ENCODE data around the gene SLC10A2. TPM values are rescaled to one million over a fixed set of nuclear protein-coding genes. Genes with fewer than 3 reads are reported as not detected.

SLC10A2 gene
- total and polyA plus RNA-seq, 3 experiments from 2014 or later = not detected

GRCh38 chr13:102999499-102999898 is 66.7 kb downstream of the SLC10A2 start:
- no peak overlapping the region for H3K27ac Mint-ChIP-seq
- ChIA-PET POLR2A (no interaction called here), CTCF (no interaction called here)
- DNase-seq = no peak
- Histone ChIP-seq H3K4me1 (ENCODE audit: insufficient read depth, low read length) (no peaks in the 10 kb centered on the region), H3K36me3 (ENCODE audit: insufficient read depth, low read length) (no peaks in the 10 kb centered on the region), H3K27me3 (ENCODE audit: insufficient read depth, low read length, poor library complexity, severe bottlenecking) (no peaks in the 10 kb centered on the region), H3K27ac (ENCODE audit: low read depth, low read length) (no peak overlapping the region), H3K4me3 (ENCODE audit: low read length) (no peak overlapping the region), H3K9me3 (ENCODE audit: low read length) (no peaks in the 10 kb centered on the region)
- H3K27me3 Mint-ChIP-seq = peaks cover 0 to 3% of the 10 kb centered on the region in 2 donors
- no peak overlapping the region for H3K4me3 Mint-ChIP-seq
- H3K4me1 Mint-ChIP-seq = no peaks in the 10 kb centered on the region
- no peaks in the 10 kb centered on the region for H3K36me3 Mint-ChIP-seq
- peaks cover 0 to 3% (median 0%) of the 10 kb centered on the region in 5 donors for H3K9me3 Mint-ChIP-seq

Other genes with a start within 250 kb of the SLC10A2 start
- gene ERCC5, start 220.4 kb downstream of the SLC10A2 start, total RNA-seq = 10 to 100 TPM; 48.0 to 48.8 TPM
- gene ERCC5, start 220.4 kb downstream of the SLC10A2 start, polyA plus RNA-seq = 60.3 TPM

Data from CD8-positive, alpha-beta memory T cell (primary cell).